H1 (cell line): ENCODE data around the gene GDF15. TPM values are rescaled to one million over a fixed set of nuclear protein-coding genes. Genes with fewer than 3 reads are reported as not detected.
A peak's percentile ranks its signal among the peaks of the same experiment; 100 is the strongest.

Source experiments
- CTCF ChIA-PET: fragments of 300-600 bp; sonication (Branson Sonifier 250); formaldehyde crosslinking; loops from one replicate; lab custom pipeline; 2021; ENCODE audit not compliant: partially characterized antibody; lab: Charles Lee
- POLR2A ChIA-PET: fragments of 300-600 bp; sonication (Branson Sonifier 250); formaldehyde crosslinking; loops from one replicate; lab custom pipeline; 2021; ENCODE audit warnings: inconsistent platforms; ENCODE audit not compliant: partially characterized antibody; lab: Charles Lee
- DNase-seq, 2 experiments: peaks; one replicate each; pipeline versions ENCODE4 v3.0.0 to v3.0.0-alpha.2; 2010 to 2022; ENCODE audit warnings: low spot score in 2 of 2, low read depth in 1 of 2, mixed read lengths in 1 of 2
- FAIRE-seq: peaks from 2 replicates; lab custom pipeline; 2011; peaks lifted over from hg19 to GRCh38; lab: Jason Lieb, UNC
- H2AFZ ChIP-seq: 2 replicates; pipeline ENCODE4 v1.8.1; 2012; ENCODE audit warnings: low read length, inconsistent platforms
- H2AK5ac ChIP-seq: 2 replicates; pipeline ENCODE4 v1.6.1; 2013; ENCODE audit warnings: low read depth, low read length
- H2BK120ac ChIP-seq: replicated peaks from 2 replicates; pipeline ENCODE3; 2013; ENCODE audit warnings: low read depth, low read length, inconsistent platforms
- H2BK12ac ChIP-seq: 2 replicates; pipeline ENCODE4 v1.6.1; 2013; ENCODE audit warnings: low read depth, low read length
- H2BK15ac ChIP-seq: 2 replicates; pipeline ENCODE4 v1.6.1; 2013; ENCODE audit warnings: low read length
- H2BK20ac ChIP-seq: 2 replicates; pipeline ENCODE4 v1.6.1; 2013; ENCODE audit warnings: low read length
- H2BK5ac ChIP-seq: 2 replicates; pipeline ENCODE4 v1.6.1; 2013; ENCODE audit warnings: low read depth, low read length
- H3K14ac ChIP-seq: 2 replicates; pipeline ENCODE4 v1.6.1; 2013; ENCODE audit warnings: inconsistent platforms; ENCODE audit not compliant: insufficient read length
- H3K18ac ChIP-seq: 2 replicates; pipeline ENCODE4 v1.6.1; 2013; ENCODE audit warnings: low read length; ENCODE audit errors: extremely low read depth
- H3K23ac ChIP-seq: 2 replicates; pipeline ENCODE4 v1.6.1; 2013; ENCODE audit warnings: inconsistent platforms; ENCODE audit not compliant: insufficient read length
- H3K23me2 ChIP-seq: 2 replicates; pipeline ENCODE4 v1.6.1; 2013; ENCODE audit warnings: low read depth, low read length
- H3K27ac ChIP-seq: 2 replicates; pipeline ENCODE4 v1.6.1; 2011; ENCODE audit warnings: low read depth, low read length, inconsistent platforms
- H3K27me3 ChIP-seq, 4 experiments: replicated peaks in 1 of 4; 1 replicate in 1 of 4; 2 replicates in 3 of 4; pipeline versions ENCODE4 v1.6.1 to v1.8.1; 2011 to 2013; ENCODE audit warnings: low read length in 3 of 4, mild to moderate bottlenecking in 3 of 4, inconsistent platforms in 2 of 4, mixed read lengths in 2 of 4, moderate library complexity in 1 of 4; ENCODE audit not compliant: control insufficient read depth in 3 of 4, insufficient read depth in 3 of 4; ENCODE audit errors: extremely low read depth in 1 of 4
- H3K36me3 ChIP-seq, 4 experiments: 2 replicates each; pipeline versions ENCODE4 v1.6.1 to v1.8.1; 2011 to 2013; ENCODE audit warnings: mild to moderate bottlenecking in 4 of 4, low read length in 3 of 4, moderate library complexity in 2 of 4, control low read depth in 1 of 4, inconsistent platforms in 1 of 4; ENCODE audit not compliant: insufficient read depth in 4 of 4, control insufficient read depth in 2 of 4
- H3K4ac ChIP-seq: replicated peaks from 2 replicates; pipeline ENCODE3; 2013; ENCODE audit warnings: low read length, low read depth, mixed read lengths, inconsistent platforms; ENCODE audit not compliant: insufficient read length
- H3K4me1 ChIP-seq, 4 experiments: replicated peaks in 1 of 4; 1 replicate in 1 of 4; 2 replicates in 3 of 4; pipeline versions ENCODE4 v1.6.1 to v1.8.1; 2011 to 2013; ENCODE audit warnings: low read length in 3 of 4, inconsistent platforms in 2 of 4, mixed read lengths in 1 of 4; ENCODE audit not compliant: insufficient read depth in 4 of 4, control insufficient read depth in 3 of 4
- H3K4me2 ChIP-seq, 2 experiments: 2 replicates each; pipeline versions ENCODE4 v1.6.1 to v1.8.1; 2011 to 2013; ENCODE audit warnings: low read depth in 2 of 2, low read length in 2 of 2, control low read depth in 1 of 2, inconsistent platforms in 1 of 2, mild to moderate bottlenecking in 1 of 2; ENCODE audit not compliant: insufficient read depth in 1 of 2
- H3K4me3 ChIP-seq, 4 experiments: fragments of 200-600, 300-600 bp in 1 of 4; sonication (generic), shearing (Covaris generic), sonication (Bioruptor Twin) in 1 of 4; 2 replicates each; pipeline versions ENCODE4 v1.5.1 to v1.8.1; 2011 to 2016; ENCODE audit warnings: low read length in 4 of 4, low read depth in 3 of 4, control low read depth in 2 of 4, inconsistent platforms in 2 of 4, mild to moderate bottlenecking in 2 of 4, mixed read lengths in 1 of 4, moderate library complexity in 1 of 4; ENCODE audit not compliant: insufficient read depth in 2 of 4; ENCODE audit errors: extremely low read depth in 1 of 4
- H3K56ac ChIP-seq: replicated peaks from 2 replicates; pipeline ENCODE3; 2013; ENCODE audit warnings: low read depth, mild to moderate bottlenecking, mixed read lengths, low read length, inconsistent platforms; ENCODE audit not compliant: insufficient read length
- H3K79me1 ChIP-seq: 2 replicates; pipeline ENCODE4 v1.6.1; 2013; ENCODE audit warnings: low read depth, low read length, control low read depth
- H3K79me2 ChIP-seq, 2 experiments: 2 replicates each; pipeline versions ENCODE4 v1.6.1 to v1.8.1; 2012 to 2013; ENCODE audit warnings: low read length in 2 of 2, mild to moderate bottlenecking in 2 of 2, inconsistent platforms in 1 of 2; ENCODE audit not compliant: insufficient read depth in 2 of 2, control insufficient read depth in 1 of 2
- H3K9ac ChIP-seq, 4 experiments: replicated peaks in 1 of 4; 1 replicate in 1 of 4; 2 replicates in 3 of 4; pipeline versions ENCODE4 v1.6.1 to v1.8.1; 2011 to 2013; ENCODE audit warnings: low read depth in 3 of 4, low read length in 3 of 4, control low read depth in 2 of 4, mild to moderate bottlenecking in 2 of 4, moderate library complexity in 2 of 4, inconsistent platforms in 1 of 4; ENCODE audit errors: extremely low read depth in 1 of 4
- H3K9me3 ChIP-seq, 2 experiments: 2 replicates each; pipeline versions ENCODE4 v1.6.1 to v1.8.1; 2012 to 2013; ENCODE audit warnings: mild to moderate bottlenecking in 2 of 2, moderate library complexity in 2 of 2, control low read depth in 1 of 2, inconsistent platforms in 1 of 2, low read depth in 1 of 2, low read length in 1 of 2, mixed read lengths in 1 of 2; ENCODE audit not compliant: insufficient read depth in 2 of 2
- H4K20me1 ChIP-seq, 2 experiments: replicated peaks in 1 of 2; 2 replicates each; pipeline versions ENCODE3 to v1.8.1; 2011 to 2013; ENCODE audit warnings: inconsistent platforms in 2 of 2, low read length in 2 of 2, mild to moderate bottlenecking in 1 of 2; ENCODE audit not compliant: insufficient read depth in 2 of 2, control insufficient read depth in 1 of 2
- H4K5ac ChIP-seq: 2 replicates; pipeline ENCODE4 v1.6.1; 2013; ENCODE audit warnings: low read length, low read depth, mixed read lengths, inconsistent platforms; ENCODE audit not compliant: insufficient read length
- H4K8ac ChIP-seq: 2 replicates; pipeline ENCODE4 v1.8.0; 2013; ENCODE audit warnings: mild to moderate bottlenecking, moderate library complexity, low read length, inconsistent platforms; ENCODE audit not compliant: insufficient read depth; ENCODE audit errors: extremely low read depth
- H4K91ac ChIP-seq: replicated peaks from 2 replicates; pipeline ENCODE3; 2013; ENCODE audit warnings: low read length, mixed read lengths, inconsistent platforms; ENCODE audit not compliant: insufficient read length
- ASH2L ChIP-seq: fragments of 200-600, 300-600 bp; sonication (generic); IDR thresholded peaks from one replicate; pipeline ENCODE4 v1.7.1; 2017; ENCODE audit warnings: low read length
- CHD1 ChIP-seq: IDR thresholded peaks from 2 replicates; pipeline ENCODE4 v1.6.1; 2012; ENCODE audit warnings: low read depth, low read length, improper control_type of control experiment
- CTBP2 ChIP-seq: IDR thresholded peaks from 2 replicates; pipeline ENCODE4 v1.7.0; 2011; ENCODE audit warnings: borderline replicate concordance, mild to moderate bottlenecking, moderate library complexity, mixed read lengths, low read length; ENCODE audit not compliant: insufficient read depth, insufficient read length
- EGR1 ChIP-seq: IDR thresholded peaks from 2 replicates; pipeline ENCODE4 v1.6.1; 2011; ENCODE audit warnings: low read depth, low read length, borderline replicate concordance
- JUN ChIP-seq: IDR thresholded peaks from 2 replicates; pipeline ENCODE4 v1.6.1; 2011; ENCODE audit warnings: low read depth, mild to moderate bottlenecking, improper control_type of control experiment, low read length
- MAFK ChIP-seq: IDR thresholded peaks from 2 replicates; pipeline ENCODE4 v1.6.1; 2012; ENCODE audit warnings: low read depth, mild to moderate bottlenecking, improper control_type of control experiment, low read length
- RBBP5 ChIP-seq: IDR thresholded peaks from 2 replicates; pipeline ENCODE4 v1.7.1; 2012; ENCODE audit warnings: low read depth, mild to moderate bottlenecking, inconsistent platforms, low read length, moderate library complexity, borderline replicate concordance
- SP1 ChIP-seq: IDR thresholded peaks from 2 replicates; pipeline ENCODE4 v1.6.1; 2011; ENCODE audit warnings: low read depth, low read length
- TAF7 ChIP-seq: optimal IDR thresholded peaks from 2 replicates; pipeline ENCODE3; 2011; ENCODE audit warnings: low read depth, mild to moderate bottlenecking, inconsistent platforms, low read length, moderate library complexity, borderline replicate concordance
- TBP ChIP-seq: IDR thresholded peaks from 2 replicates; pipeline ENCODE4 v1.6.1; 2011; ENCODE audit warnings: low read depth, low read length, improper control_type of control experiment
- YY1 ChIP-seq: IDR thresholded peaks from 2 replicates; pipeline ENCODE4 v1.6.1; 2011; ENCODE audit warnings: low read depth, mild to moderate bottlenecking, low read length
- WGBS, 2 experiments: shearing (Covaris generic) in 1 of 2; methylation state at CpG; one replicate each; pipeline versions ENCODE4 v1.1.6 to v1.1.7; 2013 to 2015; ENCODE audit warnings: low lambda C conversion rate in 2 of 2, mixed read lengths in 2 of 2, inconsistent platforms in 1 of 2, low coverage in 1 of 2, missing lambda C conversion rate in 1 of 2; ENCODE audit not compliant: insufficient replicate concordance in 2 of 2, insufficient coverage in 1 of 2, insufficient read length in 1 of 2; ENCODE audit errors: extremely low coverage in 1 of 2, missing lambda C conversion rate in 1 of 2; 5-methylcytosine and 5-hydroxymethylcytosine counted together
- polyA plus RNA-seq, 7 experiments: library from polyadenylated mRNA; depleted of rRNA in 3 of 7; stranded (reverse) in 5 of 7; unstranded in 2 of 7; fragments of >200 nt in 5 of 7; fragments of 200-250 nt in 2 of 7; gene quantifications; 1 replicate in 5 of 7; 2 replicates in 1 of 7; 4 replicates in 1 of 7; pipeline versions ENCODE4 v1.2.1 to v1.2.3, GENCODE V29; 2011 to 2013; ENCODE audit warnings: missing spikeins in 2 of 7, mixed read lengths in 2 of 7
- total RNA-seq: library from RNA; stranded (reverse); fragmentation: NEBNext Ultra II Directional; extraction: Animal tissue kit (Norgen Biotek cat#: 25700); gene quantifications from 2 replicates; pipeline ENCODE4 v1.2.1, GENCODE V29; 2021
- TF ChIP-seq, protein P1 (sequence below): IDR thresholded peaks from 2 replicates; pipeline ENCODE4 v1.6.1; 2011; ENCODE audit warnings: low read depth, mild to moderate bottlenecking, low read length; ENCODE audit not compliant: insufficient read depth

The GDF15 gene
- total and polyA plus RNA-seq, 2 of the 8 experiments (the other 6 are each of a cell fraction or from before 2014, with no cell fraction given) = 4.1 to 8.5 TPM

DNA sequence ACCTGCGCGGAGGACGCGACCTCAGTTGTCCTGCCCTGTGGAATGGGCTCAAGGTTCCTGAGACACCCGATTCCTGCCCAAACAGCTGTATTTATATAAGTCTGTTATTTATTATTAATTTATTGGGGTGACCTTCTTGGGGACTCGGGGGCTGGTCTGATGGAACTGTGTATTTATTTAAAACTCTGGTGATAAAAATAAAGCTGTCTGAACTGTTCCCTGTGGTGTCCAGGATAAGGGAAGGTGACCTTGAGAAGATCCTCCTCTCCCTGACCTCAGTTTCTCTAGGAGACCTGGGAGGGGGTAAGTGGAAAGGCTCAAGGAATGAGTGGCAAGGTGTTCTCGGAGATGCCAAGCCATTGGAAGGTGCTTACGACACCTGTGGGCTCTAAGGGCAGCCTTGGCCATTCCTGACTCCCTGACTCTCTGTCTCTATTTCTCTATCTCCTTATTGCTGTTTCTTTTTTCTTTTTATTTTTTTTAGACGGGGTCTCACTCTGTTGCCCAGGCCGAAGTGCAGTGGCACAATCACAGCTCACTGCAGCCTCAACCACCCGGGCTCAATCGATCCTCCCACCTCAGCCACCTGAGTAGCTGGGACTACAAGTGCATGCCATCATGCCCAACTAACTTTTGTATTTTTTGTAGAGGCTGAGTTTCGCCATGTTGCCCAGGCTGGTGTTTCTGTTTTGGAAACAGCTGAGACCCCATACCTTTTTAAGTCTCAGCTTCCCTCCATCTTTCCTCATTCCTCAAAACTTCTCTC is 3.2 kb downstream of the GDF15 start:
- FAIRE-seq = no peak
- Histone ChIP-seq H3K27me3 (peaks cover 0 to 23% (median 14%) of the 10 kb centered on the region in 4 experiments; a peak in 6 of 7 replicates), H3K79me2 (no peaks in the 10 kb centered on the region), H3K18ac (no peak overlapping the region), H3K23me2 (peaks cover 2% of the 10 kb centered on the region; the same call in 1 of the 2 replicates), H3K4me3 (peak overlapping the region in 1 of 4 experiments; percentile 46; a peak in 3 of 8 replicates), H3K56ac (no peak overlapping the region), H2BK20ac (no peak overlapping the region), H2BK5ac (no peak overlapping the region), H4K20me1 (no peaks in the 10 kb centered on the region), H3K36me3 (no peaks in the 10 kb centered on the region), H3K9me3 (no peaks in the 10 kb centered on the region), H3K23ac (no peak overlapping the region), H2BK12ac (0 out of 2 replicates have a peak overlapping the region, but pooled peaks have one; percentile 71), H3K14ac (no peak overlapping the region), H2AK5ac (peak overlapping the region; percentile 42; the same call in 1 of the 2 replicates), H4K91ac (peak overlapping the region; percentile 38), H3K9ac (no peak overlapping the region), H2BK120ac (no peak overlapping the region), H4K8ac (no peak overlapping the region), H4K5ac (no peak overlapping the region), H3K4me1 (peaks cover 3 to 4% (median 3%) of the 10 kb centered on the region in 4 experiments), H3K79me1 (no peaks in the 10 kb centered on the region), H3K27ac (no peak overlapping the region), H3K4ac (no peak overlapping the region), H2AFZ (no peak overlapping the region), H3K4me2 (peak overlapping the region; percentile 4 to 71), H2BK15ac (0 out of 2 replicates have a peak overlapping the region, but pooled peaks have one; percentile 53)
- 88% methylated on average over 13 of the region's 13 CpGs; no CpG with 5 or more reads in 1 of the 2 experiments for WGBS, 2 experiments
- ChIA-PET POLR2A (interaction anchor here (1.2 to 3.3 kb wide), 6 partner anchors 12 to 157 kb away, joined by 3 to 16 read pairs (median 4); partner anchors contain the start of gene JUND), CTCF (interaction anchor here (0.8 to 10.4 kb wide), 23 partner anchors 8 to 112 kb away, joined by 3 to 177 read pairs (median 9); partner anchors contain the start of genes LRRC25 and SSBP4)
- no peak for DNase-seq
- TF ChIP-seq CTBP2 (no peak), JUN (no peak), EGR1 (no peak), MAFK (no peak), ASH2L (no peak), CHD1 (no peak), RBBP5 (no peak), TAF7 (no peak), TBP (no peak), YY1 (no peak), SP1 (no peak)
- TF ChIP-seq, protein P1, sequence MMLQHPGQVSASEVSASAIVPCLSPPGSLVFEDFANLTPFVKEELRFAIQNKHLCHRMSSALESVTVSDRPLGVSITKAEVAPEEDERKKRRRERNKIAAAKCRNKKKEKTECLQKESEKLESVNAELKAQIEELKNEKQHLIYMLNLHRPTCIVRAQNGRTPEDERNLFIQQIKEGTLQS = no peak
